K562 (cell line): ENCODE results near the gene SF3B4. TPM values are rescaled to one million over a fixed set of nuclear protein-coding genes. Genes with fewer than 3 reads are reported as not detected.
A peak's percentile ranks its signal among the peaks of the same experiment; 100 is the strongest.

Experiments
- ATAC-seq: fragments of 200-7000 bp; cut with Tn5 transposase; 3 replicates; pipeline ENCODE4 v1.9.1; 2020; ENCODE audit warnings: moderate library complexity
- BruUV-seq: library from RNA; stranded (reverse); fragments of 400-500 nt; replicated peaks from 2 replicates; lab custom pipeline; 2021; lab: Mats Ljungman, UMichigan
- CTCF ChIA-PET: fragments of 300-600 bp; formaldehyde crosslinking; extraction: SDS; loops from one replicate; lab custom pipeline; 2021; ENCODE audit warnings: low intra/inter-chr PET ratio; lab: Yijun Ruan, JAX
- POLR2A ChIA-PET: fragments of 300-600, 350-650 bp; sonication (Branson Sonifier 250); formaldehyde crosslinking; extraction: SDS; loops from one replicate; lab custom pipeline; 2021; ENCODE audit warnings: antibody characterized with exemption, inconsistent platforms; lab: Yijun Ruan, JAX
- DNase-seq, 4 experiments: peaks; one replicate each; pipeline versions ENCODE4 v3.0.0 to v3.0.0-alpha.2; 2011 to 2018; ENCODE audit warnings: low spot score in 3 of 4, mixed read lengths in 3 of 4; ENCODE audit errors: extremely low read depth in 1 of 4
- FAIRE-seq: peaks from 2 replicates; lab custom pipeline; 2011; peaks lifted over from hg19 to GRCh38; lab: Jason Lieb, UNC
- H2AFZ ChIP-seq: 2 replicates; pipeline ENCODE4 v1.6.0; 2011; ENCODE audit warnings: low read depth, low read length, control low read depth, inconsistent platforms
- H3K27ac ChIP-seq: fragments of 200-600 bp; 3 replicates; pipeline ENCODE4 v1.8.0; 2011; ENCODE audit warnings: low read depth, mild to moderate bottlenecking, control low read depth, inconsistent platforms, low read length, moderate library complexity, mixed read lengths; ENCODE audit errors: extremely low read depth
- H3K27me3 ChIP-seq, 2 experiments: fragments of 300-600 bp in 1 of 2; 2 replicates in 1 of 2; 3 replicates in 1 of 2; pipeline versions ENCODE4 v1.6.0 to v1.8.0; 2011; ENCODE audit warnings: inconsistent platforms in 2 of 2, low read length in 2 of 2, mild to moderate bottlenecking in 1 of 2, mixed read lengths in 1 of 2, moderate library complexity in 1 of 2; ENCODE audit not compliant: control insufficient read depth in 2 of 2, insufficient read depth in 2 of 2
- H3K36me3 ChIP-seq: fragments of 300-600 bp; 3 replicates; pipeline ENCODE4 v1.8.0; 2011; ENCODE audit warnings: mild to moderate bottlenecking, low read length, inconsistent platforms; ENCODE audit not compliant: control insufficient read depth, insufficient read depth
- H3K4me1 ChIP-seq, 2 experiments: fragments of 200-600 bp in 1 of 2; replicated peaks in 1 of 2; 2 replicates in 1 of 2; 3 replicates in 1 of 2; pipeline versions ENCODE4 v1.5.1 to v1.8.0; 2011; ENCODE audit warnings: inconsistent platforms in 2 of 2, low read length in 2 of 2, mild to moderate bottlenecking in 1 of 2, mixed read lengths in 1 of 2, moderate library complexity in 1 of 2; ENCODE audit not compliant: control insufficient read depth in 2 of 2, insufficient read depth in 2 of 2
- H3K4me2 ChIP-seq: 2 replicates; pipeline ENCODE4 v1.6.1; 2011; ENCODE audit warnings: low read length, control low read depth, inconsistent platforms, mixed read lengths; ENCODE audit not compliant: insufficient read depth
- H3K4me3 ChIP-seq: fragments of 200-600 bp; sonication (generic), shearing (Covaris generic); 2 replicates; pipeline ENCODE4 v1.5.1; 2016; ENCODE audit warnings: control low read depth, inconsistent platforms
- H3K79me2 ChIP-seq: fragments of 200-600 bp; 3 replicates; pipeline ENCODE4 v1.8.0; 2011; ENCODE audit warnings: low read length, inconsistent platforms; ENCODE audit not compliant: control insufficient read depth, insufficient read depth
- H3K9ac ChIP-seq, 2 experiments: 2 replicates each; pipeline versions ENCODE4 v1.6.0 to v1.6.1; 2011; ENCODE audit warnings: low read depth in 2 of 2, low read length in 2 of 2, control low read depth in 1 of 2, inconsistent platforms in 1 of 2, mild to moderate bottlenecking in 1 of 2, mixed read lengths in 1 of 2; ENCODE audit not compliant: insufficient read depth in 1 of 2
- H3K9me1 ChIP-seq: one replicate; pipeline ENCODE4 v1.6.0; 2011; ENCODE audit warnings: inconsistent platforms, mild to moderate bottlenecking, low read length, moderate library complexity; ENCODE audit not compliant: control insufficient read depth, insufficient read depth
- H3K9me3 ChIP-seq: replicated peaks from 2 replicates; pipeline ENCODE4 v1.5.1; 2011; ENCODE audit warnings: low read depth, low read length, inconsistent platforms; ENCODE audit not compliant: control insufficient read depth, insufficient read depth
- H4K20me1 ChIP-seq: replicated peaks from 2 replicates; pipeline ENCODE4 v1.6.1; 2011; ENCODE audit warnings: low read length, inconsistent platforms, mixed read lengths; ENCODE audit not compliant: control insufficient read depth, insufficient read depth
- ARID3B ChIP-seq: fragments of 250-450 bp; sonication (Bioruptor Pico); IDR thresholded peaks from 2 replicates; pipeline ENCODE4 v1.4.0; 2020; ENCODE audit warnings: borderline replicate concordance
- ASH1L ChIP-seq: fragments of 450-650 bp; IDR thresholded peaks from 2 replicates; pipeline ENCODE4 v1.6.1; 2018; ENCODE audit warnings: borderline replicate concordance, mild to moderate bottlenecking, low read depth; ENCODE audit not compliant: partially characterized antibody
- BCOR ChIP-seq: fragments of 450-650 bp; IDR thresholded peaks from 2 replicates; pipeline ENCODE4 v1.6.1; 2016
- E4F1 ChIP-seq: fragments of 250-450 bp; sonication (Bioruptor Pico); IDR thresholded peaks from 2 replicates; pipeline ENCODE4 v1.5.0; 2021; ENCODE audit warnings: mild to moderate bottlenecking, borderline replicate concordance
- ELF4 ChIP-seq: fragments of 450-650 bp; formaldehyde crosslinking; IDR thresholded peaks from 2 replicates; pipeline ENCODE4 v1.4.0; 2022; ENCODE audit warnings: missing genetic modification characterization
- KLF6 ChIP-seq: fragments of 250-450 bp; sonication (Bioruptor Pico); IDR thresholded peaks from 2 replicates; pipeline ENCODE4 v1.4.0; 2020; ENCODE audit warnings: mild to moderate bottlenecking, moderate library complexity, borderline replicate concordance
- MLLT1 ChIP-seq, 2 experiments: fragments of 450-650 bp; IDR thresholded peaks; 2 replicates each; pipeline ENCODE4 v1.6.1; 2016
- RBM15 ChIP-seq: fragments of 200-400 bp; formaldehyde crosslinking; IDR thresholded peaks from 2 replicates; pipeline ENCODE4 v1.6.1; 2018; ENCODE audit warnings: mild to moderate bottlenecking, low read length, moderate library complexity; ENCODE audit not compliant: insufficient read depth
- RFX7 ChIP-seq: fragments of 250-450 bp; sonication (Bioruptor Pico); IDR thresholded peaks from 2 replicates; pipeline ENCODE4 v1.5.1; 2021; ENCODE audit warnings: mild to moderate bottlenecking
- RNF2 ChIP-seq: sonication (generic); IDR thresholded peaks from 2 replicates; pipeline ENCODE4 v1.6.1; 2016
- SAFB2 ChIP-seq: fragments of 200-400 bp; formaldehyde crosslinking; IDR thresholded peaks from 2 replicates; pipeline ENCODE4 v1.6.1; 2018; ENCODE audit warnings: borderline replicate concordance, low read length, low read depth, moderate library complexity; ENCODE audit not compliant: severe bottlenecking
- ZC3H11A ChIP-seq: IDR thresholded peaks from 2 replicates; pipeline ENCODE4 v1.6.1; 2012; ENCODE audit warnings: low read depth, low read length, improper control_type of control experiment
- ZNF133 ChIP-seq: fragments of 250-450 bp; sonication (Bioruptor Pico); IDR thresholded peaks from 2 replicates; pipeline ENCODE4 v1.4.0; 2020; ENCODE audit warnings: mild to moderate bottlenecking
- ZNF589 ChIP-seq: fragments of 200-800 bp; sonication (Bioruptor generic); IDR thresholded peaks from 2 replicates; pipeline ENCODE4 v1.6.1; 2016; ENCODE audit warnings: low read depth, missing genetic modification characterization, missing compliant biosample characterization
- WGBS: fragments of 100-300 bp; shearing (Covaris generic); methylation state at CpG from one replicate; pipeline ENCODE4 v1.1.6; 2016; ENCODE audit warnings: low coverage, mixed read lengths; ENCODE audit not compliant: insufficient coverage; ENCODE audit errors: missing lambda C conversion rate; 5-methylcytosine and 5-hydroxymethylcytosine counted together
- in situ Hi-C: fragments of 300-500 bp; cut with MboI; formaldehyde crosslinking; loops from 4 replicates; pipeline ENCODE4 v1.15.0; 2018; ENCODE audit warnings: inconsistent platforms, mixed read lengths
- intact Hi-C: fragments of 100-400 bp; cut with micrococcal nuclease; formaldehyde crosslinking; loops from 2 replicates; pipeline ENCODE4 v1.14.2; 2022
- polyA plus RNA-seq, 8 experiments: library from polyadenylated mRNA; depleted of rRNA in 4 of 8; stranded (reverse) in 5 of 8; unstranded in 3 of 8; fragments of >200 nt; fragmentation: Nextera tagmentation in 2 of 8; fragmentation: Illumina TruSeq in 1 of 8; extraction: Ambion mirVana in 2 of 8; extraction: Trizol in 1 of 8; gene quantifications; 2 replicates each; pipeline versions ENCODE4 v1.2.1 to v1.2.3, GENCODE V29; 2011 to 2014; ENCODE audit warnings: inconsistent platforms in 1 of 8, missing spikeins in 1 of 8
- total RNA-seq, 7 experiments: library from RNA; depleted of rRNA in 6 of 7; stranded (reverse); fragments of >200 nt in 6 of 7; fragmentation: Illumina TruSeq in 2 of 7; extraction: Trizol in 2 of 7; gene quantifications; 2 replicates each; pipeline versions ENCODE4 v1.2.1 to v1.2.3, GENCODE V29; 2011 to 2021; ENCODE audit warnings: low replicate concordance in 1 of 7

Gene SF3B4
- total and polyA plus RNA-seq, 9 of the 15 experiments (the other 6 are each of a cell fraction or from before 2014, with no cell fraction given), result 3.0 to 88.0 (median 26.1) TPM

- ChIA-PET POLR2A (interaction anchor here (0.6 to 5.9 kb wide), 35 partner anchors 8 to 663 kb away, joined by 3 to 71 read pairs (median 7); partner anchors contain the start of genes MTMR11, OTUD7B, SF3B4 and VPS45), CTCF (interaction anchor here (0.7 to 1.9 kb wide), 4 partner anchors 54 to 299 kb away, joined by 3 to 8 read pairs (median 4); no protein-coding TSS in a partner anchor)
- WGBS, result under 1% methylated on average over 28 of the region's 28 CpGs
- Histone ChIP-seq H3K4me2 (peak overlapping the region; percentile 99), H3K9ac (peak overlapping the region; percentile 86 to 95), H3K9me3 (no peaks in the 10 kb centered on the region), H4K20me1 (peaks cover 23% of the 10 kb centered on the region), H3K4me3 (peak overlapping the region; percentile 64), H2AFZ (peak overlapping the region; percentile 95), H3K36me3 (peaks cover 9% of the 10 kb centered on the region; the same call in 2 of the 3 replicates), H3K79me2 (peaks cover 32% of the 10 kb centered on the region), H3K4me1 (peaks cover 8 to 22% of the 10 kb centered on the region in 2 experiments), H3K27ac (peak overlapping the region; percentile 98), H3K9me1 (no peaks in the 10 kb centered on the region), H3K27me3 (no peaks in the 10 kb centered on the region)
- ATAC-seq (peak; percentile 36), DNase-seq (peak; percentile 73 to 94 (median 76)), FAIRE-seq (peak; percentile 61)
- BruUV-seq, result no TSS peak
- in situ Hi-C loops (loop anchor here (5.0 kb wide), 1 partner anchor 46 kb away; a partner anchor contains a TSS), intact Hi-C loops (loop anchor here (1.0 to 2.0 kb wide), 3 partner anchors 39 to 162 kb away; partner anchors contain the start of gene SF3B4)
- TF ChIP-seq RBM15, result no peak
- no peak for TF ChIP-seq ZNF133 (CRISPR knock-in tag)
- 0 out of 2 replicates have a peak, but pooled peaks have one; percentile 3 for TF ChIP-seq RFX7 (CRISPR knock-in tag)
- peak; percentile 77 for TF ChIP-seq ZNF589
- TF ChIP-seq RNF2, result peak; percentile 67; the same call in 1 of the 2 replicates
- no peak for TF ChIP-seq E4F1
- no peak for TF ChIP-seq ELF4 (CRISPR knock-in tag)
- no peak for TF ChIP-seq BCOR
- no peak for TF ChIP-seq ARID3B (CRISPR knock-in tag)
- TF ChIP-seq KLF6 (CRISPR knock-in tag), result no peak
- peak; percentile 21 for TF ChIP-seq ASH1L
- peak; percentile 83 for TF ChIP-seq MLLT1 (IDR thresholded peaks at IDR 0.05)
- TF ChIP-seq SAFB2, result no peak
- peak; percentile 53; the same call in 1 of the 2 replicates for TF ChIP-seq ZC3H11A
Measured at GRCh38 chr1:149888247-149888998, 39.2 kb downstream of the SF3B4 start.
